22Rv1 (cell line): ENCODE measurements around the gene NDST3.

Experiments used
- ZFX ChIP-seq: fragments of 450-650 bp; IDR thresholded peaks from 2 replicates; pipeline ENCODE4 v1.6.1; 2017; ENCODE audit warnings: antibody characterized with exemption, borderline replicate concordance
- TF ChIP-seq, protein P1 (sequence below): fragments of 450-650 bp; IDR thresholded peaks from 2 replicates; pipeline ENCODE4 v1.5.1; 2017; ENCODE audit warnings: mild to moderate bottlenecking

DNA sequence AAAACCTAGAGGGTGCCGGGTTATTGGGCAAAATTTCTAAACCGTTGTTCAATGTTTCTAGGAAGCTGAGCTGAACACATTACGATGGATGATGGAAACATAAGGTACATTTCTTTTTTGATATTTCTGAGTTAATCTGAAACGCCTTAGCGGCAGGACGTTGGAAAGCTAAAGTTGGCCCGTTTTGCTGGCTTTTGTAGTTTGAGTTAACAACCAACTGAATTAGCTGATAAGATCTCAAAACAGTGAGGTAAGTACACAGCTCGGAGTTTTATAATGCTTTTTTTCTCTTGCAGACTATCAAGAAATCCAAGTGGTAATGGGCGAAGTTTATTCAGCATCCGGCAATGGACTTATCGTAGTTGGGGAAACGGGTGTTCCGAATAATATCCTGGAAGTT, 245.0 kb downstream of the NDST3 start:
- TF ChIP-seq, protein P1, sequence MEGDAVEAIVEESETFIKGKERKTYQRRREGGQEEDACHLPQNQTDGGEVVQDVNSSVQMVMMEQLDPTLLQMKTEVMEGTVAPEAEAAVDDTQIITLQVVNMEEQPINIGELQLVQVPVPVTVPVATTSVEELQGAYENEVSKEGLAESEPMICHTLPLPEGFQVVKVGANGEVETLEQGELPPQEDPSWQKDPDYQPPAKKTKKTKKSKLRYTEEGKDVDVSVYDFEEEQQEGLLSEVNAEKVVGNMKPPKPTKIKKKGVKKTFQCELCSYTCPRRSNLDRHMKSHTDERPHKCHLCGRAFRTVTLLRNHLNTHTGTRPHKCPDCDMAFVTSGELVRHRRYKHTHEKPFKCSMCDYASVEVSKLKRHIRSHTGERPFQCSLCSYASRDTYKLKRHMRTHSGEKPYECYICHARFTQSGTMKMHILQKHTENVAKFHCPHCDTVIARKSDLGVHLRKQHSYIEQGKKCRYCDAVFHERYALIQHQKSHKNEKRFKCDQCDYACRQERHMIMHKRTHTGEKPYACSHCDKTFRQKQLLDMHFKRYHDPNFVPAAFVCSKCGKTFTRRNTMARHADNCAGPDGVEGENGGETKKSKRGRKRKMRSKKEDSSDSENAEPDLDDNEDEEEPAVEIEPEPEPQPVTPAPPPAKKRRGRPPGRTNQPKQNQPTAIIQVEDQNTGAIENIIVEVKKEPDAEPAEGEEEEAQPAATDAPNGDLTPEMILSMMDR, result no peak
- no peak for TF ChIP-seq ZFX
